Measurements from ENCODE around the gene NRF1. TPM values are rescaled to one million over a fixed set of nuclear protein-coding genes. Genes with fewer than 3 reads are reported as not detected.
"Not testable (repeated sequence)": the region's sequence is repeated elsewhere in the genome, so short reads cannot be mapped to it uniquely, and the experiment has no call there.

Gene NRF1
- total RNA-seq, 1 experiment from 2014 or later, result 13.6 TPM

DNA sequence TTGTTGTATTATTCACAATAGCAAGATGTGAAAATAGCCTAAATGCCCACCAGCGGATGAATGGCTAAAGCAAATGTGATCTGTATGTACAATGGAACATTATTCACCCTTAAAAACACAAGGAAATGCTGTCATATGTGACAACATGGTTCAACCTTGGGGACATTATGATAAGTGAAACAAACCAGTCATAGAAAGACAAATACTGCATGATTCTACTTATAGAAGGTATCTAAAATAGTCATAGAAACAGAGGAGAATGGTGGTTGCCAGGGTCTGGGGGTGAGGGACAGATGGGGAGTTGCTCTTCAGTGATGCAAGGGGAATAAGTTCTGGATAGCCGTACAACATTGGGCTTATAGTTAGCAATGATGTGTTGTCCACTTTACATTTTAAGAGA, 58.4 kb downstream of the NRF1 start:
- intact Hi-C loops (cut with micrococcal nuclease), result loop anchor here (5.0 to 10.0 kb wide), 2 partner anchors 87 to 285 kb away; partner anchors contain the start of gene UBE2H
- DNase-seq (no peak), ATAC-seq (no peak)
- ChIA-PET CTCF (no interaction called here), POLR2A (ENCODE audit: unreplicated experiment) (interaction anchor here (0.6 kb wide), 1 partner anchor 14 kb away, joined by 3 read pairs; no protein-coding TSS in a partner anchor)
- H3K9me3 ChIP-seq (ENCODE audit: low read length), result no peaks in the 10 kb centered on the region
- H3K9me2 ChIP-seq (replicated peaks; ENCODE audit: low read length), result no peaks in the 10 kb centered on the region
- peaks cover 35% of the 10 kb centered on the region for H3K36me3 ChIP-seq (ENCODE audit: low read depth, low read length)
- H2AFZ ChIP-seq (ENCODE audit: low read length), result no peak overlapping the region
- no peak overlapping the region for H3K9ac ChIP-seq (ENCODE audit: low read length)
- no peaks in the 10 kb centered on the region for H4K20me1 ChIP-seq (ENCODE audit: low read length)
- H3K4me1 ChIP-seq (ENCODE audit: insufficient read depth, low read length), result peaks cover 20% of the 10 kb centered on the region
- H3F3A ChIP-seq (ENCODE audit: low read length, unreplicated experiment), result no peaks in the 10 kb centered on the region
- H3K27me3 ChIP-seq (ENCODE audit: low read length), result no peaks in the 10 kb centered on the region
- peaks cover 18% of the 10 kb centered on the region for H3K79me2 ChIP-seq (ENCODE audit: low read length)
- TF ChIP-seq, protein P1, sequence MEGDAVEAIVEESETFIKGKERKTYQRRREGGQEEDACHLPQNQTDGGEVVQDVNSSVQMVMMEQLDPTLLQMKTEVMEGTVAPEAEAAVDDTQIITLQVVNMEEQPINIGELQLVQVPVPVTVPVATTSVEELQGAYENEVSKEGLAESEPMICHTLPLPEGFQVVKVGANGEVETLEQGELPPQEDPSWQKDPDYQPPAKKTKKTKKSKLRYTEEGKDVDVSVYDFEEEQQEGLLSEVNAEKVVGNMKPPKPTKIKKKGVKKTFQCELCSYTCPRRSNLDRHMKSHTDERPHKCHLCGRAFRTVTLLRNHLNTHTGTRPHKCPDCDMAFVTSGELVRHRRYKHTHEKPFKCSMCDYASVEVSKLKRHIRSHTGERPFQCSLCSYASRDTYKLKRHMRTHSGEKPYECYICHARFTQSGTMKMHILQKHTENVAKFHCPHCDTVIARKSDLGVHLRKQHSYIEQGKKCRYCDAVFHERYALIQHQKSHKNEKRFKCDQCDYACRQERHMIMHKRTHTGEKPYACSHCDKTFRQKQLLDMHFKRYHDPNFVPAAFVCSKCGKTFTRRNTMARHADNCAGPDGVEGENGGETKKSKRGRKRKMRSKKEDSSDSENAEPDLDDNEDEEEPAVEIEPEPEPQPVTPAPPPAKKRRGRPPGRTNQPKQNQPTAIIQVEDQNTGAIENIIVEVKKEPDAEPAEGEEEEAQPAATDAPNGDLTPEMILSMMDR (conservative IDR thresholded peaks at IDR 0.05; ENCODE audit: low read depth, low read length), result no peak
- TF ChIP-seq EZH2 (IDR thresholded peaks at IDR 0.05; ENCODE audit: low read length, unreplicated experiment), result no peak
- TF ChIP-seq EZH2phosphoT487 (IDR thresholded peaks at IDR 0.05; ENCODE audit: borderline replicate concordance, low read length), result no peak
- BruUV-seq (replicated peaks), result no TSS peak
- no peak overlapping the region for H3K27ac ChIP-seq (ENCODE audit: low read length)
- H3K4me2 ChIP-seq (ENCODE audit: low read length), result no peak overlapping the region
- H3K4me3 ChIP-seq (ENCODE audit: low read length), result no peak overlapping the region

DNA sequence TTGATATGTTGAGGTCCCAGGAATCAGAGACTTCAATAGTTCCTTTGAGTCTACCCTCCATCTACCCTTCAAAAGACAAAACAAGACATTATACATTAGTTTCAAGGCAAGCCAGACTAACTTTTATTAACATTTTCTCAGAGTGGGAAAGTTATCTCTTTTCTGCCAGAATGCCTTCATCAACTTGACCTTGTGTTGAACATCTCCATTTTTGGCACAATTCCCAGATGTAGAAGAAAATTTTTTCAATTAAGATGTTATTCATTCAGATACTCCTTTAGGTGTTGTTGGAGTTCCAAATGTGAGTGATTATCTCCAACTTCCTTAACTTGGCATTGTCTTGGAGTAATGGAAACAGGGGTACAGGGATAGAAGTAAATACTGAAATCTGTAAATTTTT, 59.1 kb downstream of the NRF1 start:
- no peak overlapping the region for H2AFZ ChIP-seq (ENCODE audit: low read length)
- POLR2A ChIA-PET (ENCODE audit: unreplicated experiment), result interaction anchor here (0.6 kb wide), 1 partner anchor 15 kb away, joined by 3 read pairs; no protein-coding TSS in a partner anchor
- H4K20me1 ChIP-seq (ENCODE audit: low read length), result no peaks in the 10 kb centered on the region
- no peak overlapping the region for H3K4me3 ChIP-seq (ENCODE audit: low read length)
- ATAC-seq (no peak), DNase-seq (no peak)
- no peaks in the 10 kb centered on the region for H3K27me3 ChIP-seq (ENCODE audit: low read length)
- TF ChIP-seq, protein P1 (conservative IDR thresholded peaks at IDR 0.05; ENCODE audit: low read depth, low read length), result no peak
- TF ChIP-seq EZH2 (IDR thresholded peaks at IDR 0.05; ENCODE audit: low read length, unreplicated experiment) (no peak), EZH2phosphoT487 (IDR thresholded peaks at IDR 0.05; ENCODE audit: borderline replicate concordance, low read length) (no peak)
- no peaks in the 10 kb centered on the region for H3K9me3 ChIP-seq (ENCODE audit: low read length)
- intact Hi-C loops (cut with micrococcal nuclease), result no loop called here
- no peak overlapping the region for H3K9ac ChIP-seq (ENCODE audit: low read length)
- no peaks in the 10 kb centered on the region for H3F3A ChIP-seq (ENCODE audit: low read length, unreplicated experiment)
- CTCF ChIA-PET, result no interaction called here
- H3K9me2 ChIP-seq (replicated peaks; ENCODE audit: low read length), result no peaks in the 10 kb centered on the region
- H3K27ac ChIP-seq (ENCODE audit: low read length), result no peak overlapping the region
- BruUV-seq (replicated peaks), result no TSS peak
- peaks cover 14% of the 10 kb centered on the region for H3K79me2 ChIP-seq (ENCODE audit: low read length)
- no peak overlapping the region for H3K4me2 ChIP-seq (ENCODE audit: low read length)
- H3K4me1 ChIP-seq (ENCODE audit: insufficient read depth, low read length), result peaks cover 12% of the 10 kb centered on the region
- H3K36me3 ChIP-seq (ENCODE audit: low read depth, low read length), result peaks cover 42% of the 10 kb centered on the region

DNA sequence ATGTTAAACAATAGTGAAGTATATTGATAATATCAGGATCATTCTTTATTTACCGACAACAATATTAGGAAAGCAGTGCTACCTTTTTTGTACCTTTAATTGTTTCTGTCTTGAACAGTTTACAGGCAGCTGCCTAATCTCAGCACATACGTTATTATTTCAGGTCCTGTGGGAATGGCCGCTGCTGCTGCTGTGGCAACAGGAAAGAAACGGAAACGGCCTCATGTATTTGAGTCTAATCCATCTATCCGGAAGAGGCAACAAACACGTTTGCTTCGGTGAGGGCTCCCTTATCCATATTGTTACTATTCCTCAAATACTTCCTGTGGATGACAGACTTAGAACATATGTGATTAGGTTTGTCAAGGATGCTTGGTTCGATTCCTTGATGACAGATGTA, 59.7 kb downstream of the NRF1 start:
- H2AFZ ChIP-seq (ENCODE audit: low read length), result no peak overlapping the region
- peaks cover 8% of the 10 kb centered on the region for H3K4me1 ChIP-seq (ENCODE audit: insufficient read depth, low read length)
- no peaks in the 10 kb centered on the region for H3K9me2 ChIP-seq (replicated peaks; ENCODE audit: low read length)
- no peaks in the 10 kb centered on the region for H3F3A ChIP-seq (ENCODE audit: low read length, unreplicated experiment)
- no peaks in the 10 kb centered on the region for H3K27me3 ChIP-seq (ENCODE audit: low read length)
- peaks cover 47% of the 10 kb centered on the region for H3K36me3 ChIP-seq (ENCODE audit: low read depth, low read length)
- no peak for DNase-seq
- BruUV-seq (replicated peaks), result no TSS peak
- H3K27ac ChIP-seq (ENCODE audit: low read length), result no peak overlapping the region
- no peaks in the 10 kb centered on the region for H4K20me1 ChIP-seq (ENCODE audit: low read length)
- TF ChIP-seq EZH2 (IDR thresholded peaks at IDR 0.05; ENCODE audit: low read length, unreplicated experiment), result no peak
- TF ChIP-seq, protein P1 (conservative IDR thresholded peaks at IDR 0.05; ENCODE audit: low read depth, low read length), result no peak
- no peak for TF ChIP-seq EZH2phosphoT487 (IDR thresholded peaks at IDR 0.05; ENCODE audit: borderline replicate concordance, low read length)
- no peak overlapping the region for H3K4me2 ChIP-seq (ENCODE audit: low read length)
- POLR2A ChIA-PET (ENCODE audit: unreplicated experiment), result no interaction called here
- H3K4me3 ChIP-seq (ENCODE audit: low read length), result no peak overlapping the region
- H3K9me3 ChIP-seq (ENCODE audit: low read length), result no peaks in the 10 kb centered on the region
- CTCF ChIA-PET, result no interaction called here
- ATAC-seq, result no peak
- H3K9ac ChIP-seq (ENCODE audit: low read length), result no peak overlapping the region
- intact Hi-C loops (cut with micrococcal nuclease), result no loop called here
- H3K79me2 ChIP-seq (ENCODE audit: low read length), result peaks cover 8% of the 10 kb centered on the region

DNA sequence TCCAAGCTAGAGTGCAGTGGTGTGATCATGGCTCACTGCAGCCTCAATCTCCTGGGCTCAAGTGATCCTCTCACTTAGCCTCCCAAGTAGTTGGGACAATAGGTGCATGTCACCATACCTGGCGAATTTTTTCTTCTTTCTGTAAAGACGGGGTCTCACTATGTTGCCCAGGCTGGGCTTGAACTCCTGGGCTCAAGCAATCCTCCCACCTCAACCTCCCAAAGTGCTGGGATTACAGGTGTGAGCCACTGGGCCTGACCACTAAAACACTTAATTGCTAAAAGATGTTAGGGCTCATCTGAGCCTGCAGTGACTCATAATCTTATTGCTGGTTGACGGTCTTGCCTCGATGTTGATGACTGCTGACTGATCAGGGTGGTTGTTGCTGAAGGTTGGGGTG, 63.0 kb downstream of the NRF1 start:
- H3K9ac ChIP-seq (ENCODE audit: low read length); CTCF ChIA-PET; intact Hi-C loops (cut with micrococcal nuclease); H2AFZ ChIP-seq (ENCODE audit: low read length); H3K9me2 ChIP-seq (replicated peaks; ENCODE audit: low read length); H3K27ac ChIP-seq (ENCODE audit: low read length); BruUV-seq (replicated peaks); H3K27me3 ChIP-seq (ENCODE audit: low read length); DNase-seq; H3F3A ChIP-seq (ENCODE audit: low read length, unreplicated experiment); ATAC-seq; H4K20me1 ChIP-seq (ENCODE audit: low read length); H3K4me2 ChIP-seq (ENCODE audit: low read length); H3K4me1 ChIP-seq (ENCODE audit: insufficient read depth, low read length); H3K79me2 ChIP-seq (ENCODE audit: low read length); H3K4me3 ChIP-seq (ENCODE audit: low read length); POLR2A ChIA-PET (ENCODE audit: unreplicated experiment); H3K9me3 ChIP-seq (ENCODE audit: low read length): not testable (repeated sequence)
- peaks cover 54% of the 10 kb centered on the region for H3K36me3 ChIP-seq (ENCODE audit: low read depth, low read length)
